ENCODE results near the gene CD9.
"Not testable (repeated sequence)": the region's sequence is repeated elsewhere in the genome, so short reads cannot be mapped to it uniquely, and the experiment has no call there.

The CD9 gene

DNA sequence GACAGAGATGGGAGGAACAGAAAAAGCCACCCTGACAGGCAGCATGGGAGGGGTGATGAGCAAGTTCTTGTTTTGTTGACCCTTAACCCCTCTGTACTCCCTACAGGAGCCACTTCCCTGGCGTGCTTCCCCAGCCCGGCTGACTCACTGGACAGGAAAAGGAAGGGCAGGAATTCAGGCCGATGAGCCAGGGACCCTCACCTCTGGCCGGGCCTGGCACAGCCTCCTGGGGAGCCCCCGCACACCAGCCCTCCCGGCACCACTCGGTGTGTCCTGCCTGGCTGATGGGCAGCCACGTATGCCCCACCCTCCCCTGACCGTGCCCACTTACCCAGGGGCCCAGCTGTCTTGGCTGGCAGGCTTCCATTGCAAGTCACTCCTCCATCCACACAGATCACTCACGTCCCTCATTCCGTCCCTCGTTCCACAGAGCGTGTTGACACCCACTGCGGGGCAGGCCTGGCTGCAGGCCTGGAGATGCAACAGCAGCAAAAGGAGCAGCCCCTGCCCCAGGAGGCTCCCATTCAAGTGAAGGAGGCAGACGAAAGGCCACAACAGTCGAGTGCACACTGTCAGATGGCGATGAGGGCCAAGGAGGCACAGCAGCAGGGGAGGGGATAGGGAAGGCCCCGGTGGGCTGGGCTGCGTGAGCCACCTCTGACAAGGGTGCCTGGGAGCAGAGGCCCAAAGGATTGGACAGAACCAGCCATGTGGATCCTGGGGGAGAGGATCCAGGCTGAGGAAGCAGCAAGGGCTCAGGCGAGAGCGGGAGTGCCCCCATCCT is 19.7 kb upstream of the CD9 start:
- no peak for DNase-seq

DNA sequence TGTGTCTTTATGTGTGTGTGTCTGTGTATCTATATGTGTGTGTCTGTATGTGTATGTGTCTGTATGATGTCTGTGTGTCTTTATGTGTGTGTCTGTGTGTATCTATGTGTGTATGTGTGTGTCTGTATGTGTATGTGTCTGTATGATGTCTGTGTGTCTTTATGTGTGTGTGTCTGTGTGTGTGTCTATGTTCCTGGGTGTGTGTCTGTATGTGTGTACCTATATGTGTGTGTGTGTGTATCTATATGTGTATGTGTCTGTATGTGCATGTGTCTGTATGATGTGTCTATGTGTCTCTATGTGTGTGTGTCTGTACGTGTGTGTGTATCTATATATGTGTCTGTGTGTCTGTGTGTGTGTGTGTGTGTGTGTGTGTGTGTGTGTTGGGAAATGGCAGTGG is 19.0 kb upstream of the CD9 start:
- no peak for DNase-seq

DNA sequence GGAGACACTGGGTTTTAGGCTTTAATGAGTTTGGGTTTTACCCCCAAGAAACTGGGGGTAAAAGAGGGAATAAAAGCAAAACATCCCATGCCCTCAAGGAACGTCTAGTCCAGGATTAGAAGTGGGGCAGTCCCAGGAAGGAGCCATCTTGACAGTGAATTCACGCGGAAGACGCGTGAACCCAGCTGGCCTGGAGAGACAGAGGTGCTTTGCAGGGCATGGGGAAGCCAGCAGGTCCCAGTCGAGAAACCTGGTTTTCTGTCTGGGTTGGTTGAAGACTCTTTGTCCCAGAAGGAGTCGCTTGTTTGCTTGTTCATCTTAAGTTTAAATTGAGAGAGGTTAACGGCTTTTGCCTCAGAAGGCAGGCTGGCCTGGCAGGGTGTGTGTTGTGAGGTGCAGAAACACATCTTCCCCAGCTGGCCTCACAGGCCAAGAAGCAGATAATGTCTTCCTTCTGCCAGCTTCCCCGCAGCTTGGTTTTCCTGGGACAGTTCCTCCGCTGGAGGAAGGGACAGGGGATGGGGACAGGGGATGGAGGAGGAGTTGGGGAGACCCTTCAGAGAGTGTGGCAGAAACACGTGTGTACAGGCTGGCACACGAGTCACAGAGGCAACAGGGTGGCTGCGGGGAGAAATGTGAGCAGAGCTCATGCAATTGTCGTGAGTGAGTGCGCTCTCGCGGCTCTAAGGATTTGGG is 18.5 kb upstream of the CD9 start:
- no peak for DNase-seq

GRCh38 chr12:6182279-6182898 is 17.8 kb upstream of the CD9 start:
- no peak for DNase-seq

- no peak for DNase-seq
Observed at GRCh38 chr12:6183689-6184428, 16.3 kb upstream of the CD9 start.

- no peak for DNase-seq
Observed at GRCh38 chr12:6185961-6186827, 14.0 kb upstream of the CD9 start.

- no peak for DNase-seq
Observed at GRCh38 chr12:6187948-6188793, 12.0 kb upstream of the CD9 start.

- no peak for DNase-seq
Observed at GRCh38 chr12:6189028-6189427, 11.2 kb upstream of the CD9 start.

DNA sequence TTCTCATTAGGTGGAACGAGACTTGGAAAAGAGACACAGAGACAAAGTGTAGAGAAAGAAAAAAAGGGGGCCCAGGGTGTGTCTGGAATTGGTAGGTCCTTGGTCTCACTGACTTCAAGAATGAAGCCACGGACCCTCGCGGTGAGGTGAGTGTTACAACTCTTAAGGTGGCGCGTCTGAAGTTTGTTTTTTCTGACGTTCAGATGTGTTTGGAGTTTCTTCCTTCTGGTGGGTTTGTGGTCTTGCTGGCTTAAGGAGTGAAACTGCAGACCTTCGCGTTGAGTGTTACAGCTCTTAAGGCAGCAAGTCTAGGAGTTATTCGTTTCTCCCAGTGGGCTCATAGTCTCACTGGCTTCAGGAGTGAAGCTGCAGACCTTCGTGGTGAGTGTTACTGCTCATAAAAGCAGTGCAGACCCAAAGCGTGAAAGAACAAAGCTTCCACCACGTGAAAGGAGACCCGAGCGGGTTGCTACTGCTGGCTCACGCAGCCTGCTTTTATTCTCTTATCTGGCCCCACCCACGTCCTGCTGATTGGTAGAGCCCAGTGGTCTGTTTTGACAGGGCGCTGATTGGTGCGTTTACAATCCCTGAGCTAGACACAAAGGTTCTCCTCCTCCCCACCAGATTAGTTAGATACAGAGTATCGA is 10.1 kb upstream of the CD9 start:
- not testable (repeated sequence) for DNase-seq

DNA sequence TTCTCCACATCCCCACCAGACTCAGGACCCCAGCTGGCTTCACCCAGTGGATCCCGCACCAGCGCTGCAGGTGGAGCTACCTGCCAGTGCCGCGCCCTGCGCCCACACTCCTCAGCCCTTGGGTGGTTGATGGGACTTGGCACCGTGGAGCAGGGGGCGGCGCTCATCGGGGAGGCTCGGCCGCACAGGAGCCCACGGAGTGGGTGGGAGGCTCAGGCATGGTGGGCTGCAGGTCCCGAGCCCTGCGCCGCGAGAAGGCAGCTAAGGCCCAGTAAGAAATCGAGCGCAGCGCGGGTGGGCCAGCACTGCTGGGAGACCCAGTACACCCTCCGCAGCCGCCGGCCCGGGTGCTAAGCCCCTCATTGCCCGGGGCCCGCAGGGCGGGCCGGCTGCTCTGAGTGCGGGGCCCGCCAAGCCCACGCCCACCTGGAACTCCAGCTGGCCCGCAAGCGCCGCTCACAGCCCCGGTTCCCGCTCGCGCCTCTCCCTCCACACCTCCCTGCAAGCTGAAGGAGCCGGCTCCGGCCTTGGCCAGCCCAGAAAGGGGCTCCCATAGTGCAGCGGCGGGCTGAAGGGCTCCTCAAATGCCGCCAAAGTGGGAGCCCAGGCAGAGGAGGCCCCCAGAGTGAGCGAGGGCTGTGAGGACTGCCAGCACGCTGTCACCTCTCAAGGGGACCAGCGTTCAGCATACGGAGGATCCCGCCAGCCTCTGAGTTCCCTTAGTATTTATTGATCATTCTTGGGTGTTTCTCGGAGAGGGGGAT is 9.3 kb upstream of the CD9 start:
- not testable (repeated sequence) for DNase-seq

DNA sequence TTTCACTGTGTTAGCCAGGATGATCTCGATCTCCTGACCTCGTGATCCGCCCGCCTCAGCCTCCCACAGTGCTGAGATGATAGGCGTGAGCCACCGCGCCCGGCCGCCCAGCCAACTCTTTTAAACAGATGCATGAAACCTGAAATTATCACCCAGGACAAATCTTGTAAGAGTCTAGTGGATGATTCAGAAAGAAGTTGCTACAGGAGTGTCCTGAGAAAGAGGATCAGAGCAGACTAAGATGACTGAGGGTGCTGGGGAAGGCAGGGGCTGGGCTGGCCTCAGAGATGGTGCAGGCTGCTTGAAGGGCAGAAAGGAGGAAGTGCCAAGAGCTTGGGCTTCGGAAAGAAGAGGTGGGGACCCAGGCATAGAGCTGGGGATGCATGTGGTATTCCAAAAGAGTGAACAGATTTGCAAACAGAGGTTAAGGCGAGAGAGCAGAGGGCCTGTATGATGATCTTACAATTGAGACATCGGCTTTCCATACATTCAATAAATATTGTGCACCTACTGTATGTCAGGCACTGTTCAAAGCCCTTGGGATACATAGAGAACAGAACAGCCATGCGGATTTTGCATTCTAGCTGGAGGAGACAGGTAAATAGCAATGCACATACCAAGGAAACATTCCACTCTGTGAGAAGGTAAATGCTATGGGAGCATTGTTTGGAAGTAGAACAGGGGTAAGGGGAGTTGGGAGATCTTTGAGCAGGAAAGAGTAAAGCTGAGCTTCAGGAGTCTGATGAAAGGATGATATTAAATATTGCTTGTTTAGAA is 7.4 kb upstream of the CD9 start:
- DNase-seq, result no peak

GRCh38 chr12:6193853-6194815 is 6.1 kb upstream of the CD9 start:
- no peak for DNase-seq

- peak; percentile 43 to 64 (median 45) for DNase-seq
Observed at GRCh38 chr12:6195665-6196535, 4.3 kb upstream of the CD9 start.

DNA sequence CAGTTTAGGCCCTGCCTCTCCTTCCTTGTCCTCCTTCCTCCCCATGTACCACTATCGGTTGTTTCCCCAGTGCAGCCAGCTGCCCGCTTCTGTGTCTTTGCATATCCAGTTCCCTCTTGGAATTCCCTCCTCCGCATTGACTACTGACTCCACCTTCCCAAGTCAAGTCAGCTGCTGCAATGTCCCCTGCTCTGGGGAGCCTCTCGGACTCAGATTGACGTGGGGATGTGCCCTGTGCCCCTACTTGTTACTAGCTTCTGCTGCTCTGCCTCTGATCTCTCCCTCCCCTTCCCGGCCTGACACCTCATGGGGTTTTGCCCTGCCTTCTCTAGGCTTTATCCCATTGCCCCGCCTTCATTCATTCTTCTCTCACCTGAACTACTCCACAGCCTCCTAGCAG is 2.1 kb upstream of the CD9 start:
- DNase-seq, result no peak

GRCh38 chr12:6198556-6198955 is 1.6 kb upstream of the CD9 start:
- no peak for DNase-seq

- peak in 1 of 5 experiments; percentile 23 for DNase-seq
Observed at GRCh38 chr12:6198985-6199530, 1.1 kb upstream of the CD9 start.

Data from T-helper 2 cell (primary cell).